Neutrophil (primary cell): ENCODE data around the gene MAPK10.

Experiments used
- H3K27ac ChIP-seq: fragments of 200-600 bp; sonication (generic); 2 replicates; pipeline ENCODE4 v1.5.1; 2016; ENCODE audit warnings: mild to moderate bottlenecking, moderate library complexity
- H3K27me3 ChIP-seq: fragments of 200-600 bp; sonication (generic); 2 replicates; pipeline ENCODE4 v1.6.0; 2016; ENCODE audit warnings: mild to moderate bottlenecking
- H3K36me3 ChIP-seq: fragments of 200-600 bp; sonication (generic); 2 replicates; pipeline ENCODE4 v1.5.1; 2017
- H3K4me1 ChIP-seq, 2 experiments: fragments of 200-600 bp in 1 of 2; sonication (generic) in 1 of 2; 1 replicate in 1 of 2; 2 replicates in 1 of 2; pipeline versions ENCODE4 v1.5.1 to v1.6.1; 2013 to 2016; ENCODE audit warnings: low read depth in 1 of 2, low read length in 1 of 2, mild to moderate bottlenecking in 1 of 2, moderate library complexity in 1 of 2; ENCODE audit not compliant: control insufficient read depth in 1 of 2, insufficient read depth in 1 of 2
- H3K4me3 ChIP-seq, 2 experiments: fragments of 200-600 bp in 1 of 2; sonication (generic) in 1 of 2; 1 replicate in 1 of 2; 2 replicates in 1 of 2; pipeline ENCODE4 v1.5.1; 2013 to 2016; ENCODE audit warnings: low read depth in 1 of 2, low read length in 1 of 2, mild to moderate bottlenecking in 1 of 2, moderate library complexity in 1 of 2
- H3K9me3 ChIP-seq: fragments of 200-600 bp; sonication (generic); 2 replicates; pipeline ENCODE4 v1.5.1; 2016
- CTCF ChIP-seq: fragments of 200-600 bp; sonication (generic); IDR thresholded peaks from 2 replicates; pipeline ENCODE4 v1.5.1; 2016; ENCODE audit warnings: antibody characterized with exemption

The MAPK10 gene

GRCh38 chr4:86156531-86156930 lies 203.3 kb downstream of the MAPK10 start:
- no peaks in the 10 kb centered on the region for H3K36me3 ChIP-seq
- H3K27me3 ChIP-seq = no peaks in the 10 kb centered on the region
- TF ChIP-seq CTCF = no peak

GRCh38 chr4:86155766-86156165 lies 204.1 kb downstream of the MAPK10 start:
- Histone ChIP-seq H3K27me3 (no peaks in the 10 kb centered on the region), H3K4me3 (no peak overlapping the region), H3K4me1 (no peaks in the 10 kb centered on the region), H3K9me3 (no peaks in the 10 kb centered on the region), H3K36me3 (no peaks in the 10 kb centered on the region), H3K27ac (no peak overlapping the region)
- TF ChIP-seq CTCF = no peak

More at GRCh38 chr4:86156531-86156930, 203.3 kb downstream of the MAPK10 start:
- Histone ChIP-seq H3K4me3 (no peak overlapping the region), H3K9me3 (no peaks in the 10 kb centered on the region), H3K4me1 (no peaks in the 10 kb centered on the region), H3K27ac (no peak overlapping the region)

- no peak for TF ChIP-seq CTCF
- Histone ChIP-seq H3K27ac (no peak overlapping the region), H3K4me1 (no peaks in the 10 kb centered on the region), H3K36me3 (no peaks in the 10 kb centered on the region), H3K4me3 (no peak overlapping the region), H3K27me3 (no peaks in the 10 kb centered on the region), H3K9me3 (no peaks in the 10 kb centered on the region)
Observed at GRCh38 chr4:86152454-86152853, 207.4 kb downstream of the MAPK10 start.

- no peaks in the 10 kb centered on the region for H3K4me1 ChIP-seq
- no peak overlapping the region for H3K27ac ChIP-seq
- H3K9me3 ChIP-seq = no peaks in the 10 kb centered on the region
- H3K4me3 ChIP-seq = no peak overlapping the region
- no peak for TF ChIP-seq CTCF
- no peaks in the 10 kb centered on the region for H3K27me3 ChIP-seq
- H3K36me3 ChIP-seq = no peaks in the 10 kb centered on the region
Observed at GRCh38 chr4:86151196-86151595, 208.7 kb downstream of the MAPK10 start.

- no peak overlapping the region for H3K27ac ChIP-seq
- no peaks in the 10 kb centered on the region for H3K27me3 ChIP-seq
- no peaks in the 10 kb centered on the region for H3K36me3 ChIP-seq
- no peak overlapping the region for H3K4me3 ChIP-seq
- no peaks in the 10 kb centered on the region for H3K4me1 ChIP-seq
- no peak for TF ChIP-seq CTCF
- H3K9me3 ChIP-seq = no peaks in the 10 kb centered on the region
Observed at GRCh38 chr4:86141161-86141560, 218.7 kb downstream of the MAPK10 start.

GRCh38 chr4:86132468-86132867 lies 227.4 kb downstream of the MAPK10 start:
- Histone ChIP-seq H3K4me1 (no peaks in the 10 kb centered on the region), H3K9me3 (no peaks in the 10 kb centered on the region), H3K36me3 (no peaks in the 10 kb centered on the region), H3K27ac (no peak overlapping the region), H3K4me3 (no peak overlapping the region), H3K27me3 (no peaks in the 10 kb centered on the region)
- no peak for TF ChIP-seq CTCF
